OCI-LY1 (cell line): ENCODE measurements around the gene TGOLN2.

Experiments
- H2AFZ ChIP-seq: fragments of 200-600 bp; sonication (generic), shearing (Covaris generic); 2 replicates; pipeline ENCODE4 v1.6.0; 2014; ENCODE audit warnings: antibody characterized with exemption, mild to moderate bottlenecking, low read length
- H3F3A ChIP-seq: fragments of 200-600 bp; sonication (generic), shearing (Covaris generic); 2 replicates; pipeline ENCODE4 v1.6.0; 2014; ENCODE audit warnings: mild to moderate bottlenecking, antibody characterized with exemption, low read length, moderate library complexity; ENCODE audit not compliant: insufficient read depth
- H3K27ac ChIP-seq: fragments of 200-600 bp; sonication (generic); 2 replicates; pipeline ENCODE4 v1.5.1; 2014; ENCODE audit warnings: low read length, mixed run types, mild to moderate bottlenecking, low read depth; ENCODE audit not compliant: poor library complexity, severe bottlenecking
- H3K27me3 ChIP-seq: fragments of 200-600 bp; sonication (generic); 2 replicates; pipeline ENCODE4 v1.6.0; 2014; ENCODE audit warnings: antibody characterized with exemption, mild to moderate bottlenecking, low read length, moderate library complexity; ENCODE audit not compliant: insufficient read depth
- H3K36me3 ChIP-seq: fragments of 200-600 bp; sonication (generic); 2 replicates; pipeline ENCODE4 v1.6.1; 2014; ENCODE audit warnings: mild to moderate bottlenecking, antibody characterized with exemption, low read length, moderate library complexity, mixed read lengths; ENCODE audit not compliant: insufficient read depth
- H3K4me1 ChIP-seq: fragments of 200-600 bp; sonication (generic); 2 replicates; pipeline ENCODE4 v1.5.1; 2014; ENCODE audit warnings: mild to moderate bottlenecking, low read length, moderate library complexity; ENCODE audit not compliant: insufficient read depth, severe bottlenecking
- H3K4me2 ChIP-seq: fragments of 200-600 bp; sonication (generic), shearing (Covaris generic); 2 replicates; pipeline ENCODE4 v1.6.1; 2014; ENCODE audit warnings: low read length
- H3K4me3 ChIP-seq: fragments of 200-600 bp; sonication (generic); 2 replicates; pipeline ENCODE4 v1.5.1; 2014; ENCODE audit warnings: low read length, low read depth, mild to moderate bottlenecking, mixed read lengths; ENCODE audit not compliant: poor library complexity, severe bottlenecking
- H3K79me2 ChIP-seq: fragments of 200-600 bp; shearing (Covaris generic); 2 replicates; pipeline ENCODE4 v1.6.1; 2016; ENCODE audit warnings: mixed run types, low read length, mixed read lengths; ENCODE audit not compliant: insufficient read depth
- H3K9ac ChIP-seq: fragments of 200-600 bp; sonication (generic), shearing (Covaris generic); 2 replicates; pipeline ENCODE4 v1.6.1; 2014; ENCODE audit warnings: mild to moderate bottlenecking, low read length, mixed read lengths
- H3K9me2 ChIP-seq: fragments of 200-600 bp; sonication (generic), shearing (Covaris generic); 2 replicates; pipeline ENCODE4 v1.6.1; 2014; ENCODE audit warnings: low read depth, mild to moderate bottlenecking, low read length, mixed read lengths
- H3K9me3 ChIP-seq: fragments of 200-600 bp; shearing (Covaris generic); 2 replicates; pipeline ENCODE4 v1.6.1; 2014; ENCODE audit warnings: low read length, mixed read lengths
- H4K20me1 ChIP-seq: fragments of 200-600 bp; sonication (generic), shearing (Covaris generic); 2 replicates; pipeline ENCODE4 v1.6.0; 2016; ENCODE audit warnings: mild to moderate bottlenecking, low read length; ENCODE audit not compliant: insufficient read depth
- EZH2 ChIP-seq: fragments of 200-600 bp; sonication (generic), shearing (Covaris generic); IDR thresholded peaks from 2 replicates; pipeline ENCODE4 v1.8.0; 2017; ENCODE audit warnings: borderline replicate concordance, mixed run types, mild to moderate bottlenecking, antibody characterized with exemption, low read length, moderate library complexity, mixed read lengths
- TF ChIP-seq, protein P1 (sequence below): fragments of 200-600 bp; sonication (generic), shearing (Covaris generic); IDR thresholded peaks from 2 replicates; pipeline ENCODE4 v1.5.1; 2017; ENCODE audit warnings: mild to moderate bottlenecking, antibody characterized with exemption, low read length, moderate library complexity, mixed read lengths

The TGOLN2 gene

DNA sequence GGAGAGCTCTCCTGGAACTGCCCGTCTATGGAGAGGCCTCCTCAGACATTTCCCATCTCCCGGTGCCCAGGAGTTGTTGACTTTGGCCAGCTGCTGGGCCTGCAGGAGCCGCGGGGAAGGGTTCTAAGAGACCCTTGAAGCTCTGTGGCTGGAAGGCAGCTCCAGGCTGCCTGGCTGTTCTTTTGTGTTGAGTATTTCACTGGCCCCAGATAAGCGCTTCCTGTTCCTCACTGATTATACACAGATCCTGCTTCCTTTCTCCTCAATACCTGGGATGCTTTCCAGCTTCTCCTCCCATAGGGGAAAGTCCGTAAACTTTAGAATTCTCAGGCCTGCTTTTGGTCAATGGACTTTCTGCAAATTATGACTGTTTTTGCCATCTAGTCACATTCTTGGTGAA lies 57.8 kb downstream of the TGOLN2 start:
- no peak overlapping the region for H3K9ac ChIP-seq
- no peaks in the 10 kb centered on the region for H3K4me1 ChIP-seq
- H3F3A ChIP-seq, result no peaks in the 10 kb centered on the region
- H2AFZ ChIP-seq, result no peak overlapping the region
- no peaks in the 10 kb centered on the region for H3K36me3 ChIP-seq
- H3K4me3 ChIP-seq, result no peak overlapping the region
- no peak overlapping the region for H3K27ac ChIP-seq
- no peaks in the 10 kb centered on the region for H3K9me3 ChIP-seq
- H3K79me2 ChIP-seq, result no peaks in the 10 kb centered on the region
- TF ChIP-seq, protein P1, sequence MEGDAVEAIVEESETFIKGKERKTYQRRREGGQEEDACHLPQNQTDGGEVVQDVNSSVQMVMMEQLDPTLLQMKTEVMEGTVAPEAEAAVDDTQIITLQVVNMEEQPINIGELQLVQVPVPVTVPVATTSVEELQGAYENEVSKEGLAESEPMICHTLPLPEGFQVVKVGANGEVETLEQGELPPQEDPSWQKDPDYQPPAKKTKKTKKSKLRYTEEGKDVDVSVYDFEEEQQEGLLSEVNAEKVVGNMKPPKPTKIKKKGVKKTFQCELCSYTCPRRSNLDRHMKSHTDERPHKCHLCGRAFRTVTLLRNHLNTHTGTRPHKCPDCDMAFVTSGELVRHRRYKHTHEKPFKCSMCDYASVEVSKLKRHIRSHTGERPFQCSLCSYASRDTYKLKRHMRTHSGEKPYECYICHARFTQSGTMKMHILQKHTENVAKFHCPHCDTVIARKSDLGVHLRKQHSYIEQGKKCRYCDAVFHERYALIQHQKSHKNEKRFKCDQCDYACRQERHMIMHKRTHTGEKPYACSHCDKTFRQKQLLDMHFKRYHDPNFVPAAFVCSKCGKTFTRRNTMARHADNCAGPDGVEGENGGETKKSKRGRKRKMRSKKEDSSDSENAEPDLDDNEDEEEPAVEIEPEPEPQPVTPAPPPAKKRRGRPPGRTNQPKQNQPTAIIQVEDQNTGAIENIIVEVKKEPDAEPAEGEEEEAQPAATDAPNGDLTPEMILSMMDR, result no peak
- no peak for TF ChIP-seq EZH2
- H4K20me1 ChIP-seq, result no peaks in the 10 kb centered on the region
- no peaks in the 10 kb centered on the region for H3K9me2 ChIP-seq
- H3K4me2 ChIP-seq, result no peak overlapping the region
- H3K27me3 ChIP-seq, result no peaks in the 10 kb centered on the region
